Activated gamma-delta T cell treated with Interleukin-2 at 50 U/mL for 16 hours (primary cell): ENCODE data around the gene TCTN1.
A peak's percentile ranks its signal among the peaks of the same experiment; 100 is the strongest.
"Not testable (repeated sequence)": the region's sequence is repeated elsewhere in the genome, so short reads cannot be mapped to it uniquely, and the experiment has no call there.

Experiments used
- DNase-seq: peaks from one replicate; pipeline ENCODE4 v3.0.0-alpha.2; 2020

The TCTN1 gene

GRCh38 chr12:110587102-110587501 is 26.8 kb upstream of the TCTN1 start:
- DNase-seq, result not testable (repeated sequence)

GRCh38 chr12:110590059-110590458 is 23.9 kb upstream of the TCTN1 start:
- no peak for DNase-seq

- DNase-seq, result no peak
Observed at GRCh38 chr12:110590806-110591326, 23.1 kb upstream of the TCTN1 start.

- no peak for DNase-seq
Observed at GRCh38 chr12:110591451-110592051, 22.4 kb upstream of the TCTN1 start.

GRCh38 chr12:110592078-110592477 is 21.9 kb upstream of the TCTN1 start:
- no peak for DNase-seq

GRCh38 chr12:110592919-110593318 is 21.0 kb upstream of the TCTN1 start:
- not testable (repeated sequence) for DNase-seq

GRCh38 chr12:110597885-110598284 is 16.0 kb upstream of the TCTN1 start:
- no peak for DNase-seq

GRCh38 chr12:110599334-110599733 is 14.6 kb upstream of the TCTN1 start:
- no peak for DNase-seq

- DNase-seq, result no peak
Observed at GRCh38 chr12:110600254-110600653, 13.7 kb upstream of the TCTN1 start.

GRCh38 chr12:110602085-110602814 is 11.7 kb upstream of the TCTN1 start:
- DNase-seq, result peak; percentile 40

- no peak for DNase-seq
Observed at GRCh38 chr12:110606253-110606611, 7.7 kb upstream of the TCTN1 start.

GRCh38 chr12:110613071-110613770 is 708 bp upstream of the TCTN1 start:
- no peak for DNase-seq

GRCh38 chr12:110615171-110615570 is 1.2 kb downstream of the TCTN1 start:
- no peak for DNase-seq

GRCh38 chr12:110616471-110617115 is 2.7 kb downstream of the TCTN1 start:
- no peak for DNase-seq

- DNase-seq, result no peak
Observed at GRCh38 chr12:110619534-110619953, 5.6 kb downstream of the TCTN1 start.

GRCh38 chr12:110622582-110622981 is 8.7 kb downstream of the TCTN1 start:
- DNase-seq, result no peak

- DNase-seq, result no peak
Observed at GRCh38 chr12:110627500-110628195, 13.7 kb downstream of the TCTN1 start.

- no peak for DNase-seq
Observed at GRCh38 chr12:110635055-110635454, 21.1 kb downstream of the TCTN1 start.

GRCh38 chr12:110636516-110636915 is 22.6 kb downstream of the TCTN1 start:
- DNase-seq, result no peak

- no peak for DNase-seq
Observed at GRCh38 chr12:110637869-110638441, 24.0 kb downstream of the TCTN1 start.

- DNase-seq, result no peak
Observed at GRCh38 chr12:110638796-110639195, 24.9 kb downstream of the TCTN1 start.
